Mammary epithelial cell (primary cell): ENCODE data around the gene ADAMTS17.

ENCODE experiments used
- CTCF ChIP-seq, 2 donors: IDR thresholded peaks in 1 of 2; conservative IDR thresholded peaks in 1 of 2; 2 replicates each; pipeline ENCODE4 v1.5.1; 2011 to 2012; ENCODE audit warnings: inconsistent platforms in 2 of 2, low read length in 2 of 2, mild to moderate bottlenecking in 2 of 2, control low read depth in 1 of 2, low read depth in 1 of 2; ENCODE audit not compliant: insufficient read depth in 1 of 2; ENCODE audit errors: extremely low read depth in 1 of 2
- EZH2 ChIP-seq: IDR thresholded peaks from 2 replicates; pipeline ENCODE4 v1.6.1; 2012; ENCODE audit warnings: low read length, inconsistent platforms, borderline replicate concordance

- no peak for TF ChIP-seq CTCF (conservative IDR thresholded peaks at IDR 0.05 in 1 of 2, IDR thresholded peaks at IDR 0.05 in 1 of 2; ENCODE audit: extremely low read depth in 1 of 2, insufficient read depth in 1 of 2, low read depth in 1 of 2, low read length in 2 of 2)
- no peak for TF ChIP-seq EZH2
Measured at GRCh38 chr15:100216182-100216581, 125.6 kb downstream of the ADAMTS17 start.
